Measurements from ENCODE around the gene PAPPA2.

PAPPA2 gene

DNA sequence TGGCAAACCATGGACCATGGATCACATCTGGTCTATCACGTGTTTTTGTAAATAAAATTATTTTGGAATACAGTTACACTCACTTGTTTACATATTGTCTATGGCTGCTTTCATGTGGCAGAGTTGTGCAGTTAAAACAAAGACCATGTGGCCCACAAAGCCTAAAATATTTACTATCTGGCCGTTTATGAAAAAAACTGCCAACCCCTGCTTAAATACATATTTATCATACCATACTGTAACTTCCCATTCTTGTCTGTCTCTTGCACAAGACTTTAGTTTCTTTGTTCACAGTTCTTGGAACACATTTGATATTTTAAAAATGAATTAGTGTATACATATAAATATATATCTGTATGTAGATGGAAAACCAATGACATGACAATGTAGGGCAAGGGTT is 141.5 kb downstream of the PAPPA2 start:
- Histone ChIP-seq H3K9ac (ENCODE audit: low read length) (no peak overlapping the region), H2AFZ (ENCODE audit: low read depth, low read length) (no peak overlapping the region), H3K4me2 (ENCODE audit: low read length) (no peak overlapping the region), H3K9me3 (ENCODE audit: insufficient read depth, low read length) (no peaks in the 10 kb centered on the region), H3K4me1 (ENCODE audit: low read length) (no peaks in the 10 kb centered on the region), H3K27me3 (ENCODE audit: low read depth, low read length) (peaks cover 18% of the 10 kb centered on the region; the same call in 1 of the 2 replicates), H3K79me2 (ENCODE audit: low read length) (no peaks in the 10 kb centered on the region), H3K27ac (ENCODE audit: low read length) (no peak overlapping the region), H3K4me3 (ENCODE audit: low read length) (no peak overlapping the region), H4K20me1 (ENCODE audit: insufficient read depth, low read length) (no peaks in the 10 kb centered on the region), H3K36me3 (replicated peaks; ENCODE audit: low read depth, low read length) (no peaks in the 10 kb centered on the region)
- no peak for TF ChIP-seq EZH2phosphoT487 (IDR thresholded peaks at IDR 0.05; ENCODE audit: low read depth)
- TF ChIP-seq, protein P1, sequence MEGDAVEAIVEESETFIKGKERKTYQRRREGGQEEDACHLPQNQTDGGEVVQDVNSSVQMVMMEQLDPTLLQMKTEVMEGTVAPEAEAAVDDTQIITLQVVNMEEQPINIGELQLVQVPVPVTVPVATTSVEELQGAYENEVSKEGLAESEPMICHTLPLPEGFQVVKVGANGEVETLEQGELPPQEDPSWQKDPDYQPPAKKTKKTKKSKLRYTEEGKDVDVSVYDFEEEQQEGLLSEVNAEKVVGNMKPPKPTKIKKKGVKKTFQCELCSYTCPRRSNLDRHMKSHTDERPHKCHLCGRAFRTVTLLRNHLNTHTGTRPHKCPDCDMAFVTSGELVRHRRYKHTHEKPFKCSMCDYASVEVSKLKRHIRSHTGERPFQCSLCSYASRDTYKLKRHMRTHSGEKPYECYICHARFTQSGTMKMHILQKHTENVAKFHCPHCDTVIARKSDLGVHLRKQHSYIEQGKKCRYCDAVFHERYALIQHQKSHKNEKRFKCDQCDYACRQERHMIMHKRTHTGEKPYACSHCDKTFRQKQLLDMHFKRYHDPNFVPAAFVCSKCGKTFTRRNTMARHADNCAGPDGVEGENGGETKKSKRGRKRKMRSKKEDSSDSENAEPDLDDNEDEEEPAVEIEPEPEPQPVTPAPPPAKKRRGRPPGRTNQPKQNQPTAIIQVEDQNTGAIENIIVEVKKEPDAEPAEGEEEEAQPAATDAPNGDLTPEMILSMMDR (IDR thresholded peaks at IDR 0.05; ENCODE audit: low read depth, low read length) = no peak

DNA sequence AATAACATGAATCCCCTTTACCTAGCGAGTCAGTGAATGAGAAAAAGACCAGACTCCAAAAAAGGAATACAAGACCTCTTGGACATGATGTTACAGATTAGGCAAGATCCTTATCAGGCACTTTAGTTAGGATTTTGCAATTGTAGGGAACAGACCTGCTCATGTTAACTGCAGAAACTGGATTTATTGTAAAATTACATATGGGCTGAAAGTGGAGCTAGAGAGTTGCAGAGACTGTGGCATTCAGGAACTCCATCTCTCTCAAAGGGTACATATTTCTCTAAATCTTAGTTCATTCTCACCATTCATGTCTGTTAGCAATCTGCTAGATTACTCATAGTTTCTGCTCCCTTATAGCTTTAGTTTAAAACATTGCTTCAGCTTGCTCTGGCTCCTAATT is 142.2 kb downstream of the PAPPA2 start:
- Histone ChIP-seq H3K27ac (ENCODE audit: low read length) (no peak overlapping the region), H3K27me3 (ENCODE audit: low read depth, low read length) (peaks cover 18% of the 10 kb centered on the region; the same call in 1 of the 2 replicates), H3K36me3 (replicated peaks; ENCODE audit: low read depth, low read length) (no peaks in the 10 kb centered on the region), H3K9ac (ENCODE audit: low read length) (no peak overlapping the region), H4K20me1 (ENCODE audit: insufficient read depth, low read length) (no peaks in the 10 kb centered on the region), H3K79me2 (ENCODE audit: low read length) (no peaks in the 10 kb centered on the region), H3K9me3 (ENCODE audit: insufficient read depth, low read length) (no peaks in the 10 kb centered on the region), H3K4me1 (ENCODE audit: low read length) (no peaks in the 10 kb centered on the region), H3K4me2 (ENCODE audit: low read length) (no peak overlapping the region), H3K4me3 (ENCODE audit: low read length) (no peak overlapping the region), H2AFZ (ENCODE audit: low read depth, low read length) (no peak overlapping the region)
- TF ChIP-seq EZH2phosphoT487 (IDR thresholded peaks at IDR 0.05; ENCODE audit: low read depth) = no peak
- TF ChIP-seq, protein P1 (IDR thresholded peaks at IDR 0.05; ENCODE audit: low read depth, low read length) = no peak

DNA sequence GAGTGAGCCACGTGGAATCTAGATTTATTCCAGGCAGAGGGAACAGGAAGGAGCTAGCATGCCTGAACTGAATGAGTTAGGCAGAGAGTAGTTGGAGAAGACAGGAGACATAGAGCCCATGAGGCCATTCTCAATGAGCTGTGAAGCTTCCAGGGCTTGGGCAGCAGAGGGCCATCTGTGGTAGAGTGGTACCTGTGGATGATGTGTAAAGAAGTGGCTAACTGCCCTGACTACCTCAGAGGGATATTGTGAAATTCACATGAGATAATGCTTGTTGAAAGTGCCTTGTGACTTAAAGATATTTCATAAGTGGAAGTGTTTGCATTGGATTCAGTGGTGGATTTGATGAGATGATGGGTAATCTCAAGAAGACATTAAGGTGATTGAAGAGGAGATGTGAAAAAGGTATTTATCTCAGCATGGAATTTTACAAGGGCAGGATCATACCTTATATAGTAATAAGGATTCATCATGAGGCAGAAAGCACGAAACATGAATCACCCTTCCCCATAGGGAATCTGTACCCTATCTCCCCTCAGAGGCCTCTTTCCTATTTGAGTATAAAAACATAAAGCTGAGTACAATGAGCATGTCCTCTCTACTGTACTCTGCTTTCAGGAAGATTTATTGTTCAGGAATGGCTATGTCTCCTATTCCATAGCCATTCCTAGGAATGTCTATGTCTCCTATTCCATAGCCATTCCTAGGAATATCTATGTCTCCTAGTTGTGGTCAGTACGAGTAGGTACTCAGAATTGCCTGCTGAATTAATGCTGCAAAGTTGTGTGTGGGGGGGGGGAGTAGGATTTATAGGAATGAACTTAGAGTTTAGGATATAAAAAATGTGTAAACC is 146.8 kb downstream of the PAPPA2 start:
- Histone ChIP-seq H4K20me1 (ENCODE audit: insufficient read depth, low read length) (no peaks in the 10 kb centered on the region), H3K4me1 (ENCODE audit: low read length) (no peaks in the 10 kb centered on the region), H3K9me3 (ENCODE audit: insufficient read depth, low read length) (no peaks in the 10 kb centered on the region), H2AFZ (ENCODE audit: low read depth, low read length) (no peak overlapping the region), H3K27ac (ENCODE audit: low read length) (no peak overlapping the region), H3K36me3 (replicated peaks; ENCODE audit: low read depth, low read length) (no peaks in the 10 kb centered on the region), H3K27me3 (ENCODE audit: low read depth, low read length) (peaks cover 19% of the 10 kb centered on the region; the same call in 1 of the 2 replicates), H3K9ac (ENCODE audit: low read length) (no peak overlapping the region), H3K4me3 (ENCODE audit: low read length) (no peak overlapping the region), H3K4me2 (ENCODE audit: low read length) (no peak overlapping the region), H3K79me2 (ENCODE audit: low read length) (no peaks in the 10 kb centered on the region)
- TF ChIP-seq, protein P1 (IDR thresholded peaks at IDR 0.05; ENCODE audit: low read depth, low read length) = no peak
- TF ChIP-seq EZH2phosphoT487 (IDR thresholded peaks at IDR 0.05; ENCODE audit: low read depth) = no peak

DNA sequence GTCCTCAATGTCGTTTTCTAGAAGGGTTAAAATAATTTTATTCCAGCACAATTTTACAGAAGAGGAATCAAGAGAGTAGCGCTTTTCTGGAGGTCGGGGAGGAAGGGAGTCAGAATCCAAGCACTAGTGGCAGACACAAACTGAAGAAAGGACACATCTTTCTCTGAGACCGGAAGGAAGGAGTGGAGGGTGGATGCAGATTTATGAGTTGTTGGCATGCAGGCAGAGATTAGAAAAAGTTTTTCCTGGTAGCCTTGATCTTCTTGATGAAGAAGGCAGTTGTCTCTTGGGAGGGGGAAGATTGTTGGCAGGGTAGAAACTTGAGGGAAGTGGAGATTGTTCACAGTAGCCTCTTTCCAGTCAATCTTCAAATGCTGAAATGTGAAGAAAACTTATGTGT is 149.8 kb downstream of the PAPPA2 start:
- no peaks in the 10 kb centered on the region for H3K9me3 ChIP-seq (ENCODE audit: insufficient read depth, low read length)
- TF ChIP-seq EZH2phosphoT487 (IDR thresholded peaks at IDR 0.05; ENCODE audit: low read depth) = no peak
- H3K79me2 ChIP-seq (ENCODE audit: low read length) = no peaks in the 10 kb centered on the region
- no peaks in the 10 kb centered on the region for H3K4me1 ChIP-seq (ENCODE audit: low read length)
- H3K27me3 ChIP-seq (ENCODE audit: low read depth, low read length) = peaks cover 14% of the 10 kb centered on the region; the same call in 1 of the 2 replicates
- no peak overlapping the region for H3K9ac ChIP-seq (ENCODE audit: low read length)
- no peak overlapping the region for H3K4me3 ChIP-seq (ENCODE audit: low read length)
- H3K4me2 ChIP-seq (ENCODE audit: low read length) = no peak overlapping the region
- no peaks in the 10 kb centered on the region for H4K20me1 ChIP-seq (ENCODE audit: insufficient read depth, low read length)
- H3K27ac ChIP-seq (ENCODE audit: low read length) = no peak overlapping the region
- H3K36me3 ChIP-seq (replicated peaks; ENCODE audit: low read depth, low read length) = no peaks in the 10 kb centered on the region
- H2AFZ ChIP-seq (ENCODE audit: low read depth, low read length) = no peak overlapping the region

All from OCI-LY3 (cell line).